Chondrocyte (in vitro differentiated cells): ENCODE data around the gene ARHGEF37. TPM values are rescaled to one million over a fixed set of nuclear protein-coding genes. Genes with fewer than 3 reads are reported as not detected.
"Not testable (repeated sequence)": the region's sequence is repeated elsewhere in the genome, so short reads cannot be mapped to it uniquely, and the experiment has no call there.

Experiments
- DNase-seq: peaks from one replicate; pipeline ENCODE4 v3.0.0; 2021; ENCODE audit warnings: mixed read lengths, low spot score
- H3K27ac Mint-ChIP-seq: one replicate; pipeline ENCODE4 v1.8.0; 2021; ENCODE audit warnings: mild to moderate bottlenecking, moderate library complexity, mixed read lengths; ENCODE audit not compliant: unreplicated experiment
- H3K27me3 Mint-ChIP-seq: 2 replicates; pipeline ENCODE4 v1.8.0; 2021; ENCODE audit warnings: low read depth, mixed read lengths
- H3K36me3 Mint-ChIP-seq: 2 replicates; pipeline ENCODE4 v1.8.0; 2021; ENCODE audit warnings: low read depth, mixed read lengths
- H3K4me1 Mint-ChIP-seq: 2 replicates; pipeline ENCODE4 v1.8.0; 2021; ENCODE audit warnings: low read depth, mild to moderate bottlenecking, mixed read lengths
- H3K4me3 Mint-ChIP-seq: one replicate; pipeline ENCODE4 v1.8.0; 2021; ENCODE audit warnings: mild to moderate bottlenecking, moderate library complexity, mixed read lengths; ENCODE audit not compliant: unreplicated experiment
- H3K9me3 Mint-ChIP-seq: 2 replicates; pipeline ENCODE4 v1.8.0; 2021; ENCODE audit warnings: low read depth, mixed read lengths
- total RNA-seq: library from RNA; stranded (reverse); gene quantifications from 3 replicates; pipeline ENCODE4 v1.2.1, GENCODE V29; 2021
- TF ChIP-seq, protein P1 (sequence below): fragments of 200-600 bp; sonication (generic); IDR thresholded peaks from 2 replicates; pipeline ENCODE4 v1.5.0; 2021; ENCODE audit warnings: antibody characterized with exemption, mild to moderate bottlenecking, moderate library complexity

The ARHGEF37 gene
- total RNA-seq, 1 donor from 2014 or later = 6.0 TPM

DNA sequence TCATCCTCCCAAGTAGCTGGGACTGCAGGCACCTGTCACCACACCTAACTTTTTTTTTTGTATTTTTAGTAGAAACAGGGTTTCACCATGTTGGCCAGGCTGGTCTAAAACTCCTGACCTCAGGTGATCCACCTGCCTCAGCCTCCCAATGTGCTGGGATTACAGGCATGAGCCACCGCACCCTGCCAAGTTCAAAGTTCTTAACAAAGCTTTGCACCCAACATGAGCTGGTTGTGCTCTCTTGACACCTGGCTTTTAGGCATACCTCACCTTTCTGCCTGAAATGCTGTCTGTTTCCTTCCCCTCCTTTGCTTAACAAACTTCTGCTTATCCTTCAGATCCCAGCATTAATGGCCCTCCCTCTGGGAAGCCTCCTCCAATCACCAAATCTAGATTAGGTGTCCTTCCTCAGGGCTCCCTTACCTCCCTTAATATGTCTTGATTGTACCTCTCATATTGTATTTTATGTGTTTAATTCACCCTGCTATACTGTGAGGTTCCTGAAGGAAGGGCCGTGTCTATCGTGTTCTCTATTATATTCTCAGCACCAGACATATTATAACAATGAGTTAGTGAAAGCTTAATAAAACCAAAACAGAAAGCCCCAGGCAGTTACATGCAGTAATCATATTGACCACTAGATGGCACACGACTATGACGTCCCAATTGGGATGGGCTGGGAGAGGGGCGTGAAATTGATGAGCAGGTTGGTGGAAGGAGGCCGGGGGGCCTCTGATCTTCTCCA lies 86.0 kb downstream of the ARHGEF37 start:
- DNase-seq = no peak
- TF ChIP-seq, protein P1, sequence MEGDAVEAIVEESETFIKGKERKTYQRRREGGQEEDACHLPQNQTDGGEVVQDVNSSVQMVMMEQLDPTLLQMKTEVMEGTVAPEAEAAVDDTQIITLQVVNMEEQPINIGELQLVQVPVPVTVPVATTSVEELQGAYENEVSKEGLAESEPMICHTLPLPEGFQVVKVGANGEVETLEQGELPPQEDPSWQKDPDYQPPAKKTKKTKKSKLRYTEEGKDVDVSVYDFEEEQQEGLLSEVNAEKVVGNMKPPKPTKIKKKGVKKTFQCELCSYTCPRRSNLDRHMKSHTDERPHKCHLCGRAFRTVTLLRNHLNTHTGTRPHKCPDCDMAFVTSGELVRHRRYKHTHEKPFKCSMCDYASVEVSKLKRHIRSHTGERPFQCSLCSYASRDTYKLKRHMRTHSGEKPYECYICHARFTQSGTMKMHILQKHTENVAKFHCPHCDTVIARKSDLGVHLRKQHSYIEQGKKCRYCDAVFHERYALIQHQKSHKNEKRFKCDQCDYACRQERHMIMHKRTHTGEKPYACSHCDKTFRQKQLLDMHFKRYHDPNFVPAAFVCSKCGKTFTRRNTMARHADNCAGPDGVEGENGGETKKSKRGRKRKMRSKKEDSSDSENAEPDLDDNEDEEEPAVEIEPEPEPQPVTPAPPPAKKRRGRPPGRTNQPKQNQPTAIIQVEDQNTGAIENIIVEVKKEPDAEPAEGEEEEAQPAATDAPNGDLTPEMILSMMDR = peak; percentile 86

DNA sequence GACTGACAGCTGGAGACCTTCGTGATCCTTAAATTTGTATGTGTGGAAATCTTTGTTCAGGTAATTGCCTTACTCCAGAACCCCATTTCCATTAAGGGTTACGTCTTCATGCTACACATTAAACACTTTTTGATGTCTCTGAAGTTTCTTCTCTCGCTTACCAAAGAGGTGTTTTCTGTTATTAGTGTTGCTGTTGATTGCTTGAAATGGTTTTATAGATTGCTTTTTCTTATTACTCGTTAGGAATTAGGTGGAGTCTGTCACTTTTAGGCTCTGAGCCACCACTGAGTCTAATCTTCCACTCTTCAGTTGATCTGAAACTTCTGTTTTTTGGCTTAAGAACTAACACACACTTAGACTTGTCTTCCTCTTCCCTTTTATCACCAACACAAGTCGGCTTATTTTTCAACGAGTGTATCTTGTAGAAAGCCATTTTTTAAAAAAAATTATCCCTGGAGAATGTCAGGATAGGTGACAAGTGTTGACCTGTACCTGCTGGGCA lies 86.6 kb downstream of the ARHGEF37 start:
- no peak for DNase-seq
- Mint-ChIP-seq H3K27me3 (no peaks in the 10 kb centered on the region), H3K4me1 (peaks cover 14% of the 10 kb centered on the region), H3K27ac (no peak overlapping the region), H3K36me3 (no peaks in the 10 kb centered on the region), H3K9me3 (peaks cover 5% of the 10 kb centered on the region), H3K4me3 (no peak overlapping the region)
- TF ChIP-seq, protein P1 = peak; percentile 42

More for the DNA sequence above, 86.0 kb downstream of the ARHGEF37 start:
- peaks cover 14% of the 10 kb centered on the region for H3K4me1 Mint-ChIP-seq
- no peak overlapping the region for H3K27ac Mint-ChIP-seq
- H3K9me3 Mint-ChIP-seq = peaks cover 5% of the 10 kb centered on the region
- no peaks in the 10 kb centered on the region for H3K27me3 Mint-ChIP-seq
- H3K4me3 Mint-ChIP-seq = no peak overlapping the region
- H3K36me3 Mint-ChIP-seq = no peaks in the 10 kb centered on the region

DNA sequence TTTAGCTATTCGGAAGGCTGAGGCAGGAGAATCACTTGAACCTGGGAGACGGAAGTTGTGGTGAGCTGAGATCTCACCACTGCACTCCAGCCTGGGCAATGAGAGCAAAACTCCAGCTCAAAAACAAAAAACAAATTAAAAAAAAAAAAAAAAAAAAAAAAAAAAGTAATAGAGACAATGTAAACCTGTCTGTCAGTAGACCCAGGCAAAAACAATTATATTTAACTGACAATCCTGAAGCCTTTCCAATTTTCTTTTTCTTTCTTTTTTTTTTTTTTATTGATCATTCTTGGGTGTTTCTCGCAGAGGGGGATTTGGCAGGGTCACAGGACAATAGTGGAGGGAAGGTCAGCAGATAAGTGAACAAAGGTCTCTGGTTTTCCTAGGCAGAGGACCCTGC lies 88.0 kb downstream of the ARHGEF37 start:
- H3K9me3 Mint-ChIP-seq, H3K36me3 Mint-ChIP-seq, H3K27me3 Mint-ChIP-seq, DNase-seq, H3K4me3 Mint-ChIP-seq, H3K27ac Mint-ChIP-seq: not testable (repeated sequence)
- peaks cover 14% of the 10 kb centered on the region for H3K4me1 Mint-ChIP-seq

DNA sequence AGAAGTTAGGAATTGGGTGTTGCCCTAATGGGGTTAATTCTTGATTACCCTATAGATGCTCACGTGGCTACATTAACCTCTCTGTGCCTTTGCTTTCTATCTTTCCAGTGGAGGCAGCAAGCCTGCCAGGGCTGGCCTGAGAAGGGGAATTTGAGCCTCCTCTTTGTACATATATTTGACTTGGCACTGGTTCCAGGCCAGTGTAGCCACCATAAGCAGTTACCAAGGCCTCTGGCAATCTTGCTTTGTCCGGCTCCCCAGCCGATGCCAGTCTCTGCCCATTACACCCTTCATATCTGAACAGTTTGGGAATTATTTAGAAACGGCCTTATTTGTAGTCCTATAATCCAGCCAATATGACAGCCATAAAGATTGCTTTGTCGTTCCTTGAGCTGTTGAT lies 90.2 kb downstream of the ARHGEF37 start:
- H3K27ac Mint-ChIP-seq = no peak overlapping the region
- DNase-seq = no peak

DNA sequence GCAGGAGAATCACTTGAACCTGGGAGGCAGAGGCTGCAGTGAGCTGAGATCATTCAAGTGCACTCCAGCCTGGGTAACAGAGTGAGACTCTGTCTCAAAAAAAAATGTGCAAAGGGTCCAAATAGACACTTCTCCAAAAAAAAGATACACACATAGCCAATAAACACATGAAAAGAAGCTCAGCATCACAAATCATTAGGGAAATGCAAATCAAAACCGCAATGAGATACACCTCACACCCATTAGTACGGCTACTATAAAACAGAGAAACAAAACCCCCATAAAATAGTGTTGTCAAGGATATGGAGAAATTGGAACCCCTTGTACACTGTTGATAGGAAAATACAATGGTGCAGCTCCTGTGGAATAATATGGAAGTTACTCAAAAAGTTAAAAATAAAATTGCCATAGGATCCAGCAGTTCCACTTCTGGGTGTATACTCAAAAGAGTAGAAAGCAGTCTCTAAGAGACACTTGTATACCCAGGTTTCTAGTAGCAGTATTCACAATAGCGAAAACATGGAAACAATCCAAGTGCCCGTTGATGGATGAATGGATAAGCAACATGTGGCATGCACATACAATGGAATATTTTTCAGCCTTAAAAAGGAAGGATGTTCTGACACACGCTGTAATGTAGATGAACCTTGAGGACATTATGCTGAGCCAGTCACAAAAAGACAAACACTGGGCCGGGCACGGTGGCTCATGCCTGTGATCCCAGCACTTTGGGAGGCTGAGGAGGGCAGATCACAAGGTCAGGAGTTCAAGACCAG lies 91.6 kb downstream of the ARHGEF37 start:
- no peak for DNase-seq
- Mint-ChIP-seq H3K4me3 (no peak overlapping the region), H3K9me3 (peaks cover 3% of the 10 kb centered on the region), H3K36me3 (no peaks in the 10 kb centered on the region), H3K27ac (no peak overlapping the region), H3K27me3 (peaks cover 6% of the 10 kb centered on the region), H3K4me1 (peaks cover 2% of the 10 kb centered on the region)
- TF ChIP-seq, protein P1 = no peak

More for the DNA sequence above, 90.2 kb downstream of the ARHGEF37 start:
- H3K4me3 Mint-ChIP-seq = no peak overlapping the region
- TF ChIP-seq, protein P1 = no peak
- no peaks in the 10 kb centered on the region for H3K36me3 Mint-ChIP-seq
- peaks cover 6% of the 10 kb centered on the region for H3K27me3 Mint-ChIP-seq
- peaks cover 7% of the 10 kb centered on the region for H3K4me1 Mint-ChIP-seq
- peaks cover 5% of the 10 kb centered on the region for H3K9me3 Mint-ChIP-seq
